Esophagus muscularis mucosa (tissue), 4 donors: ENCODE results near the gene NBAS. TPM values are rescaled to one million over a fixed set of nuclear protein-coding genes. Genes with fewer than 3 reads are reported as not detected.

Source experiments
- DNase-seq: peaks from one replicate; pipeline ENCODE4 v3.0.0-alpha.2; 2017; ENCODE audit errors: extremely low spot score
- H3K27ac ChIP-seq, 4 donors: fragments of 200-600 bp; sonication (generic); replicated peaks in 1 of 4; 1 replicate in 3 of 4; 2 replicates in 1 of 4; pipeline ENCODE4 v1.5.1; 2016 to 2019; ENCODE audit warnings: mild to moderate bottlenecking in 1 of 4
- H3K27me3 ChIP-seq, 4 donors: fragments of 200-600 bp; sonication (generic); one replicate each; pipeline versions ENCODE4 v1.5.1 to v1.6.0; 2016 to 2019
- H3K36me3 ChIP-seq, 4 donors: fragments of 200-600 bp; sonication (generic); one replicate each; pipeline ENCODE4 v1.5.1; 2016 to 2019
- H3K4me1 ChIP-seq, 4 donors: fragments of 200-600 bp; sonication (generic); one replicate each; pipeline ENCODE4 v1.5.1; 2016 to 2019
- H3K4me3 ChIP-seq, 4 donors: fragments of 200-600 bp; sonication (generic); 1 replicate in 2 of 4; 2 replicates in 2 of 4; pipeline ENCODE4 v1.5.1; 2016 to 2019; ENCODE audit warnings: mild to moderate bottlenecking in 4 of 4, moderate library complexity in 1 of 4
- H3K9me3 ChIP-seq, 4 donors: fragments of 200-600 bp; sonication (generic); 1 replicate in 3 of 4; 2 replicates in 1 of 4; pipeline ENCODE4 v1.5.1; 2016 to 2019
- EP300 ChIP-seq: sonication (generic); formaldehyde crosslinking; IDR thresholded peaks from one replicate; pipeline ENCODE4 v1.6.1; 2017; ENCODE audit warnings: antibody characterized with exemption
- POLR2A ChIP-seq: fragments of 450-650 bp; IDR thresholded peaks from one replicate; pipeline ENCODE4 v1.6.1; 2017; ENCODE audit warnings: antibody characterized with exemption, moderate library complexity, mild to moderate bottlenecking, low read depth
- POLR2AphosphoS5 ChIP-seq, 2 donors: sonication (generic); formaldehyde crosslinking; IDR thresholded peaks; one replicate each; pipeline ENCODE4 v1.6.1; 2017; ENCODE audit warnings: antibody characterized with exemption in 2 of 2
- WGBS: methylation state at CpG from one replicate; pipeline ENCODE4 v1.1.5; 2018; 5-methylcytosine and 5-hydroxymethylcytosine counted together
- intact Hi-C: fragments of 100-400 bp; cut with DNase I; formaldehyde crosslinking; loops from one replicate; pipeline ENCODE4 v1.15.1; 2023
- total RNA-seq, 4 donors: library from RNA; depleted of rRNA; stranded (reverse); fragments of >200 nt; gene quantifications; one replicate each; pipeline versions ENCODE4 v1.1.0 to v1.2.1, GENCODE V29; 2016
- TF ChIP-seq, protein P1 (sequence below), 3 experiments: fragments of 200-600 bp in 2 of 3; fragments of 450-650 bp in 1 of 3; sonication (generic) in 2 of 3; IDR thresholded peaks; one replicate each; pipeline ENCODE4 v1.5.1; 2017 to 2019; ENCODE audit warnings: antibody characterized with exemption in 3 of 3, mild to moderate bottlenecking in 2 of 3, moderate library complexity in 1 of 3

The NBAS gene
- total RNA-seq, 4 donors from 2014 or later = 39.2 to 43.6 (median 42.0) TPM

- H3K36me3 ChIP-seq = peaks cover 4 to 40% (median 26%) of the 10 kb centered on the region in 4 donors
- H3K4me3 ChIP-seq = no peak overlapping the region
- H3K4me1 ChIP-seq = peaks cover 0 to 11% (median 7%) of the 10 kb centered on the region in 4 donors
- intact Hi-C loops = no loop called here
- H3K9me3 ChIP-seq = peaks cover 0 to 5% (median 0%) of the 10 kb centered on the region in 4 donors
- no peak for DNase-seq
- no peak for TF ChIP-seq EP300
- TF ChIP-seq POLR2AphosphoS5 (IDR thresholded peaks at IDR 0.05) = no peak
- no peak for TF ChIP-seq POLR2A
- TF ChIP-seq, protein P1, sequence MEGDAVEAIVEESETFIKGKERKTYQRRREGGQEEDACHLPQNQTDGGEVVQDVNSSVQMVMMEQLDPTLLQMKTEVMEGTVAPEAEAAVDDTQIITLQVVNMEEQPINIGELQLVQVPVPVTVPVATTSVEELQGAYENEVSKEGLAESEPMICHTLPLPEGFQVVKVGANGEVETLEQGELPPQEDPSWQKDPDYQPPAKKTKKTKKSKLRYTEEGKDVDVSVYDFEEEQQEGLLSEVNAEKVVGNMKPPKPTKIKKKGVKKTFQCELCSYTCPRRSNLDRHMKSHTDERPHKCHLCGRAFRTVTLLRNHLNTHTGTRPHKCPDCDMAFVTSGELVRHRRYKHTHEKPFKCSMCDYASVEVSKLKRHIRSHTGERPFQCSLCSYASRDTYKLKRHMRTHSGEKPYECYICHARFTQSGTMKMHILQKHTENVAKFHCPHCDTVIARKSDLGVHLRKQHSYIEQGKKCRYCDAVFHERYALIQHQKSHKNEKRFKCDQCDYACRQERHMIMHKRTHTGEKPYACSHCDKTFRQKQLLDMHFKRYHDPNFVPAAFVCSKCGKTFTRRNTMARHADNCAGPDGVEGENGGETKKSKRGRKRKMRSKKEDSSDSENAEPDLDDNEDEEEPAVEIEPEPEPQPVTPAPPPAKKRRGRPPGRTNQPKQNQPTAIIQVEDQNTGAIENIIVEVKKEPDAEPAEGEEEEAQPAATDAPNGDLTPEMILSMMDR (IDR thresholded peaks at IDR 0.05) = no peak
- H3K27me3 ChIP-seq = no peaks in the 10 kb centered on the region
- H3K27ac ChIP-seq = no peak overlapping the region
- WGBS = 98% methylated on average over 5 of the region's 5 CpGs
Measured at GRCh38 chr2:15348636-15349035, 212.5 kb downstream of the NBAS start.

DNA sequence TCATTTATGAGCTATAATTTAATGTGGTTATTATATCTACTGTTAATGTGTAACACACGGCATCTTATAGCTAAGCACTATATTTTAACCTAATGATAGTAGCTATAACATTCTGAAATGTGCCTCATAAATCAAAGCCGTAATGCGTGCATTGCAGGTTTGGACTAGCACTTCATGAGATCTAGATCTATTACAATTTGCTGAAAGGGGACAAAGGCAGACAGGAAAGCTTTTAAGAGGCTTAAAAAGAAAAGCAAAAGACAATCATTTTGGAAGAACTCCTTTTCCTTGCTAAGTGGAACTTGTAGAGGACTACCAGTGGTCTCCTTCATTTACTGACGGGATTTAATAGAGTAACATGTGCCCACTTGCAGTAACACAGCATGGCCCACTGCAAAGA is 213.1 kb downstream of the NBAS start:
- 84% methylated on average over 4 of the region's 4 CpGs for WGBS
- Histone ChIP-seq H3K4me1 (peaks cover 0 to 11% (median 7%) of the 10 kb centered on the region in 4 donors), H3K9me3 (peaks cover 0 to 5% (median 0%) of the 10 kb centered on the region in 4 donors), H3K36me3 (peaks cover 4 to 38% (median 24%) of the 10 kb centered on the region in 4 donors), H3K27me3 (no peaks in the 10 kb centered on the region), H3K4me3 (no peak overlapping the region), H3K27ac (no peak overlapping the region)
- no peak for TF ChIP-seq POLR2A
- TF ChIP-seq POLR2AphosphoS5 (IDR thresholded peaks at IDR 0.05) = no peak
- TF ChIP-seq, protein P1 (IDR thresholded peaks at IDR 0.05) = no peak
- TF ChIP-seq EP300 = no peak
- intact Hi-C loops = no loop called here
- DNase-seq = no peak

- Histone ChIP-seq H3K27ac (no peak overlapping the region), H3K36me3 (peaks cover 0 to 24% (median 16%) of the 10 kb centered on the region in 4 donors), H3K4me1 (peaks cover 0 to 11% (median 7%) of the 10 kb centered on the region in 4 donors), H3K4me3 (no peak overlapping the region), H3K27me3 (no peaks in the 10 kb centered on the region), H3K9me3 (peaks cover 0 to 5% (median 0%) of the 10 kb centered on the region in 4 donors)
- 100% methylated on average over 1 of the region's 1 CpG for WGBS
- DNase-seq = no peak
- intact Hi-C loops = no loop called here
- TF ChIP-seq EP300 (no peak), POLR2AphosphoS5 (IDR thresholded peaks at IDR 0.05) (no peak), POLR2A (no peak)
- TF ChIP-seq, protein P1 (IDR thresholded peaks at IDR 0.05) = no peak
Measured at GRCh38 chr2:15346624-15347023, 214.5 kb downstream of the NBAS start.

GRCh38 chr2:15337996-15338666 is 223.0 kb downstream of the NBAS start:
- H3K27me3 ChIP-seq = no peaks in the 10 kb centered on the region
- H3K4me1 ChIP-seq = no peaks in the 10 kb centered on the region
- DNase-seq = no peak
- no peak overlapping the region for H3K27ac ChIP-seq
- H3K36me3 ChIP-seq = peaks cover 0 to 14% (median 1%) of the 10 kb centered on the region in 4 donors
- H3K4me3 ChIP-seq = no peak overlapping the region
- WGBS = 73% methylated on average over 1 of the region's 1 CpG
- TF ChIP-seq POLR2A (no peak), EP300 (no peak)
- intact Hi-C loops = no loop called here
- no peaks in the 10 kb centered on the region for H3K9me3 ChIP-seq

DNA sequence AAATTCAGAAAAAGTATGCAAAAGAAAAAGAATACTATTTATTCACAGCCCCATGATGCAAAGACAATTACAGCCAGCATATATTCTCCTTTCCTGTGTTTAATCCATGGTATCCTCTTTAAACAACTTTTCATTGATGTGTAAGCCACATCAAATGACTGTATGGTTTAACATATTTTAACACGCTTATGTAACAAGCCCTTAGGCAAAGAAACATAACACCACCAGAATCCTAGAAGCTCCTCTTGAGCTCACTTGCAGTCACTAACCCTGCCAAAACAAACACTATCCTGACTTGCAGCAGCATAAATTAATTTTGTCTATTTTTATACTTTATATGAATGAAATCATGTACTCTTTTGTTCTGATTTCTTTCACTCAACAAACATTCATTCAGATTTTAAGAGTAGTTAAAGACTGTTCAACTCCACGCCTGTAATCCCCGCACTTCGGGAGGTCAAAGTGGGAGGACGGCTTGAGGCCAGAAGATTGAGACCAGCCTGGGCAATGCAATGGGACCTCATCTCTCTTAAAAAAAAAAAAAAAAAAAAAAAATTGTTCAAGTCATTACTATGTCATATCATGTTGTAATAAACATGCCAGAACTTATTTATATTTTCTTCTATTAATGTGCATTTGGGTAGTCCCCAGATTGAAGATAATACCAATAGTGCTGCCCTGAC is 226.3 kb downstream of the NBAS start:
- Histone ChIP-seq H3K4me1 (no peaks in the 10 kb centered on the region), H3K27ac (no peak overlapping the region), H3K27me3 (no peaks in the 10 kb centered on the region), H3K36me3 (peaks cover 9 to 19% (median 12%) of the 10 kb centered on the region in 4 donors), H3K9me3 (no peaks in the 10 kb centered on the region), H3K4me3 (no peak overlapping the region)
- WGBS = 87% methylated on average over 5 of the region's 5 CpGs
- TF ChIP-seq, protein P1 (IDR thresholded peaks at IDR 0.05) = no peak
- TF ChIP-seq POLR2AphosphoS5 (IDR thresholded peaks at IDR 0.05) = no peak
- TF ChIP-seq EP300 = no peak
- TF ChIP-seq POLR2A = no peak
- intact Hi-C loops = no loop called here
- no peak for DNase-seq
